Muscle layer of duodenum (tissue), 2 donors: Measurements from ENCODE around the gene TK1.

ENCODE experiments used
- H3K27ac ChIP-seq: one replicate; pipeline ENCODE4 v1.7.0; 2013; ENCODE audit warnings: mild to moderate bottlenecking, low read length
- H3K27me3 ChIP-seq: one replicate; pipeline ENCODE4 v1.7.0; 2013; ENCODE audit warnings: low read depth, mild to moderate bottlenecking, control low read depth, low read length
- H3K36me3 ChIP-seq, 2 donors: one replicate each; pipeline ENCODE4 v1.7.0; 2013; ENCODE audit warnings: low read length in 2 of 2, control low read depth in 1 of 2, mild to moderate bottlenecking in 1 of 2; ENCODE audit not compliant: insufficient read depth in 2 of 2, control insufficient read depth in 1 of 2
- H3K4me1 ChIP-seq, 2 donors: one replicate each; pipeline ENCODE4 v1.7.0; 2013; ENCODE audit warnings: low read length in 2 of 2, mild to moderate bottlenecking in 2 of 2, control low read depth in 1 of 2, moderate library complexity in 1 of 2; ENCODE audit not compliant: insufficient read depth in 2 of 2, control insufficient read depth in 1 of 2
- H3K4me3 ChIP-seq, 2 donors: one replicate each; pipeline ENCODE4 v1.7.0; 2013; ENCODE audit warnings: low read length in 2 of 2, low read depth in 1 of 2, mild to moderate bottlenecking in 1 of 2
- H3K9me3 ChIP-seq, 2 donors: one replicate each; pipeline ENCODE4 v1.7.0; 2013; ENCODE audit warnings: low read length in 2 of 2, control low read depth in 1 of 2, mild to moderate bottlenecking in 1 of 2; ENCODE audit not compliant: control insufficient read depth in 1 of 2
- donor health status: healthy.

The TK1 gene

GRCh38 chr17:78127888-78128550 lies 58.8 kb downstream of the TK1 start:
- Histone ChIP-seq H3K4me3 (peak overlapping the region; percentile 46 to 77), H3K4me1 (peaks cover 10 to 72% of the 10 kb centered on the region in 2 donors), H3K9me3 (no peaks in the 10 kb centered on the region)

GRCh38 chr17:78127239-78127887 lies 59.5 kb downstream of the TK1 start:
- peaks cover 10 to 69% of the 10 kb centered on the region in 2 donors for H3K4me1 ChIP-seq

More at GRCh38 chr17:78127888-78128550, 58.8 kb downstream of the TK1 start:
- H3K27me3 ChIP-seq, result no peaks in the 10 kb centered on the region
- H3K36me3 ChIP-seq, result peaks cover 0 to 3% of the 10 kb centered on the region in 2 donors
- H3K27ac ChIP-seq, result peak overlapping the region; percentile 39

GRCh38 chr17:78126895-78127238 lies 60.0 kb downstream of the TK1 start:
- Histone ChIP-seq H3K4me1 (peaks cover 10 to 64% of the 10 kb centered on the region in 2 donors), H3K27ac (no peak overlapping the region), H3K27me3 (no peaks in the 10 kb centered on the region)

More at GRCh38 chr17:78127239-78127887, 59.5 kb downstream of the TK1 start:
- peaks cover 0 to 3% of the 10 kb centered on the region in 2 donors for H3K36me3 ChIP-seq
- H3K27me3 ChIP-seq, result no peaks in the 10 kb centered on the region
- H3K4me3 ChIP-seq, result peak overlapping the region; percentile 46 to 77
- peak overlapping the region; percentile 39 for H3K27ac ChIP-seq
- no peaks in the 10 kb centered on the region for H3K9me3 ChIP-seq

GRCh38 chr17:78125976-78126894 lies 60.6 kb downstream of the TK1 start:
- Histone ChIP-seq H3K4me3 (no peak overlapping the region), H3K4me1 (peaks cover 10 to 58% of the 10 kb centered on the region in 2 donors), H3K9me3 (no peaks in the 10 kb centered on the region), H3K27ac (no peak overlapping the region), H3K36me3 (peaks cover 0 to 3% of the 10 kb centered on the region in 2 donors), H3K27me3 (no peaks in the 10 kb centered on the region)

More at GRCh38 chr17:78126895-78127238, 60.0 kb downstream of the TK1 start:
- Histone ChIP-seq H3K9me3 (no peaks in the 10 kb centered on the region), H3K36me3 (peaks cover 0 to 3% of the 10 kb centered on the region in 2 donors), H3K4me3 (peak overlapping the region; percentile 46 to 77)

- Histone ChIP-seq H3K27me3 (no peaks in the 10 kb centered on the region), H3K9me3 (no peaks in the 10 kb centered on the region), H3K36me3 (peaks cover 0 to 3% of the 10 kb centered on the region in 2 donors), H3K27ac (no peak overlapping the region), H3K4me3 (no peak overlapping the region), H3K4me1 (peaks cover 10 to 53% of the 10 kb centered on the region in 2 donors)
Measured at GRCh38 chr17:78125138-78125913, 61.5 kb downstream of the TK1 start.

- no peaks in the 10 kb centered on the region for H3K27me3 ChIP-seq
- peaks cover 8 to 50% of the 10 kb centered on the region in 2 donors for H3K4me1 ChIP-seq
- H3K4me3 ChIP-seq, result no peak overlapping the region
- no peak overlapping the region for H3K27ac ChIP-seq
- H3K36me3 ChIP-seq, result peaks cover 0 to 3% of the 10 kb centered on the region in 2 donors
- H3K9me3 ChIP-seq, result no peaks in the 10 kb centered on the region
Measured at GRCh38 chr17:78124836-78125137, 62.1 kb downstream of the TK1 start.
